CD14-positive monocyte (primary cell): ENCODE results near the gene RMND5A. TPM values are rescaled to one million over a fixed set of nuclear protein-coding genes. Genes with fewer than 3 reads are reported as not detected.

Experiments used
- DNase-seq, 3 donors: peaks; one replicate each; pipeline ENCODE4 v3.0.0-alpha.2; 2011 to 2022
- H2AFZ ChIP-seq: 2 replicates; pipeline ENCODE4 v1.6.0; 2012; ENCODE audit warnings: mild to moderate bottlenecking, low read depth, low read length, inconsistent platforms; ENCODE audit not compliant: insufficient read depth, poor library complexity, severe bottlenecking
- H3K27ac ChIP-seq, 2 donors: 1 replicate in 1 of 2; 2 replicates in 1 of 2; pipeline ENCODE4 v1.5.1; 2012 to 2013; ENCODE audit warnings: low read length in 2 of 2, control low read depth in 1 of 2, inconsistent platforms in 1 of 2, low read depth in 1 of 2, mild to moderate bottlenecking in 1 of 2
- H3K27me3 ChIP-seq, 2 donors: one replicate each; pipeline versions ENCODE4 v1.6.0 to v1.6.1; 2011 to 2013; ENCODE audit warnings: low read length in 2 of 2; ENCODE audit not compliant: control insufficient read depth in 2 of 2, insufficient read depth in 2 of 2
- H3K36me3 ChIP-seq, 2 donors: replicated peaks in 1 of 2; 1 replicate in 1 of 2; 2 replicates in 1 of 2; pipeline versions ENCODE4 v1.5.1 to v1.6.1; 2012 to 2013; ENCODE audit warnings: low read length in 2 of 2, control low read depth in 1 of 2, inconsistent platforms in 1 of 2, mild to moderate bottlenecking in 1 of 2; ENCODE audit not compliant: insufficient read depth in 2 of 2, control insufficient read depth in 1 of 2
- H3K4me1 ChIP-seq, 2 donors: 1 replicate in 1 of 2; 2 replicates in 1 of 2; pipeline versions ENCODE4 v1.5.1 to v1.6.1; 2012 to 2013; ENCODE audit warnings: low read length in 2 of 2, control low read depth in 1 of 2, inconsistent platforms in 1 of 2, mild to moderate bottlenecking in 1 of 2, moderate library complexity in 1 of 2; ENCODE audit not compliant: insufficient read depth in 2 of 2, control insufficient read depth in 1 of 2
- H3K4me2 ChIP-seq: replicated peaks from 2 replicates; pipeline ENCODE3; 2012; ENCODE audit warnings: low read length, moderate library complexity, mild to moderate bottlenecking; ENCODE audit not compliant: poor library complexity, severe bottlenecking; ENCODE audit errors: extremely low read depth
- H3K4me3 ChIP-seq, 3 experiments: fragments of 200-600 bp in 1 of 3; sonication (generic) in 1 of 3; replicated peaks in 1 of 3; 1 replicate in 2 of 3; 2 replicates in 1 of 3; pipeline ENCODE4 v1.5.1; 2011 to 2013; ENCODE audit warnings: low read length in 3 of 3, mild to moderate bottlenecking in 3 of 3, control low read depth in 2 of 3, low read depth in 2 of 3, inconsistent platforms in 1 of 3, moderate library complexity in 1 of 3
- H3K79me2 ChIP-seq: 2 replicates; pipeline ENCODE4 v1.6.0; 2012; ENCODE audit warnings: mild to moderate bottlenecking, control low read depth, inconsistent platforms, low read length, moderate library complexity; ENCODE audit not compliant: insufficient read depth
- H3K9ac ChIP-seq: 2 replicates; pipeline ENCODE4 v1.6.0; 2017; ENCODE audit warnings: low read length, mild to moderate bottlenecking; ENCODE audit not compliant: insufficient read depth, poor library complexity, severe bottlenecking
- H3K9me3 ChIP-seq, 2 donors: replicated peaks in 1 of 2; 1 replicate in 1 of 2; 2 replicates in 1 of 2; pipeline versions ENCODE4 v1.5.1 to v1.6.1; 2012 to 2013; ENCODE audit warnings: low read length in 2 of 2, control low read depth in 1 of 2; ENCODE audit not compliant: control insufficient read depth in 1 of 2, insufficient read depth in 1 of 2
- H4K20me1 ChIP-seq: 2 replicates; pipeline ENCODE4 v1.6.0; 2012; ENCODE audit warnings: mild to moderate bottlenecking, low read length, control low read depth, moderate library complexity; ENCODE audit not compliant: insufficient read depth
- H3K27ac Mint-ChIP-seq, 7 donors: one replicate each; pipeline ENCODE4 v1.8.0; 2020; ENCODE audit warnings: mild to moderate bottlenecking in 7 of 7, mixed read lengths in 7 of 7, moderate library complexity in 6 of 7, inconsistent platforms in 2 of 7
- H3K27me3 Mint-ChIP-seq, 3 donors: one replicate each; pipeline ENCODE4 v1.8.0; 2021 to 2022; ENCODE audit warnings: low read depth in 3 of 3, mild to moderate bottlenecking in 3 of 3, mixed read lengths in 3 of 3, moderate library complexity in 3 of 3, inconsistent platforms in 1 of 3
- H3K36me3 Mint-ChIP-seq, 2 donors: one replicate each; pipeline ENCODE4 v1.8.0; 2020; ENCODE audit warnings: mixed read lengths in 2 of 2, inconsistent platforms in 1 of 2, mild to moderate bottlenecking in 1 of 2
- H3K4me1 Mint-ChIP-seq: one replicate; pipeline ENCODE4 v1.8.0; 2020; ENCODE audit warnings: mild to moderate bottlenecking, mixed read lengths
- H3K4me3 Mint-ChIP-seq, 2 donors: one replicate each; pipeline ENCODE4 v1.8.0; 2020; ENCODE audit warnings: mild to moderate bottlenecking in 2 of 2, mixed read lengths in 2 of 2, moderate library complexity in 1 of 2
- H3K9me3 Mint-ChIP-seq, 7 donors: one replicate each; pipeline ENCODE4 v1.8.0; 2020 to 2022; ENCODE audit warnings: mixed read lengths in 7 of 7, mild to moderate bottlenecking in 6 of 7, moderate library complexity in 6 of 7, inconsistent platforms in 2 of 7
- WGBS: methylation state at CpG from one replicate; pipeline ENCODE4 v1.1.5; 2013; ENCODE audit warnings: missing lambda C conversion rate; ENCODE audit not compliant: insufficient coverage; 5-methylcytosine and 5-hydroxymethylcytosine counted together
- intact Hi-C, 2 donors: fragments of 100-400 bp; cut with micrococcal nuclease; formaldehyde crosslinking; loops; one replicate each; pipeline versions ENCODE4 v1.15.0 to v1.15.1; 2023
- polyA plus RNA-seq, 3 donors: library from polyadenylated mRNA; depleted of rRNA in 1 of 3; unstranded in 2 of 3; stranded (reverse) in 1 of 3; fragments of 300-500 nt in 2 of 3; fragments of >200 nt in 1 of 3; fragmentation: Illumina TruSeq in 2 of 3; gene quantifications; 1 replicate in 2 of 3; 2 replicates in 1 of 3; pipeline ENCODE4 v1.2.3, GENCODE V29; 2012 to 2021
- TF ChIP-seq, protein P1 (sequence below): fragments of 200-600 bp; IDR thresholded peaks from one replicate; pipeline ENCODE4 v1.8.0; 2022; ENCODE audit warnings: antibody characterized with exemption, mild to moderate bottlenecking

RMND5A gene
- polyA plus RNA-seq, 3 donors = 18.5 to 20.3 (median 18.9) TPM

DNA sequence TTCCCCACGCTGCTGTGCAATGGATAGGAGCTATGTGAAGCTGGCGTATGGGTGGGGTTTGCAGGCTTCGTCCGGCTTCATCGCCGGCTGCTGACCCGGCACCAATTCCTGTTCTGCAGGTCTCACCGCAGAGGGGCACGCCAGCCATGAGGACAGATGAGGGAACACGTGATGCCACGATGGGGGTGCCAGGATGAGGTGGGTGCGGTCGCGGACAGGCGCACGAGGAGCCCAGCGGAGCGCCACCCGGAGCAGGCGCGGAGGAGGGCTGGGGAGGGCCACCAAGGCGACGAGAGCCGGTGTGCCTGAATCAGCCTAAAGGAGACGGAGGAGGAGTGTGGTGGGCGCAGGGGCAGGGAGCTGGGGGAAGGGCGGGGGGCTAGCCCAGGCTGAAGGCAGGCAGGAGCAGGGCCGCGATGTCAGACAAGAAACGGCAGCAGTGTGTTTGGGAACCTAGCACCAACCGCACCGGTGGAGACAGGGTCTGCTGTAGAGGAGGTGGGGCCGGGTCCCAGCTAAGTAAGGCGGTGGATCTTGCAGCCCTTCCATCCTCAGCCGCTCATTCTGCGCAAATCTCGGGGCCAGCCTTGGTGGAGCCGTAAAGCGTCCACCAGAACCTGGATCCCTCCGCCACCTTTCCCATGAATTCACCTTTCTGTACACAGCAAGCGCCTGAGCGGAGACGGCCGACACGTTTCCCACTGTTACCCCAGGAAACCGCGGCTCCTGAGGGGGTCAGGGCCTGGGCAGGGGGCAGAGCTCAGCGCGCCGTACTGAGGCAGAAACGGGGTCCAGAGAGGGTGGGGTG, 87.6 kb downstream of the RMND5A start:
- Histone ChIP-seq H3K9ac (no peak overlapping the region), H3K4me1 (peaks cover 26 to 28% of the 10 kb centered on the region in 2 donors), H3K79me2 (no peaks in the 10 kb centered on the region), H4K20me1 (no peaks in the 10 kb centered on the region), H3K4me3 (peak overlapping the region in 2 of 3 experiments; percentile 12 to 66), H3K36me3 (no peaks in the 10 kb centered on the region), H3K4me2 (peak overlapping the region; percentile 74), H3K27me3 (peaks cover 25 to 53% of the 10 kb centered on the region in 2 donors), H3K27ac (no peak overlapping the region), H3K9me3 (peaks cover 0 to 7% of the 10 kb centered on the region in 2 donors), H2AFZ (peak overlapping the region; percentile 82)
- peaks cover 26% of the 10 kb centered on the region for H3K4me1 Mint-ChIP-seq
- WGBS = 1% methylated on average over 45 of the region's 51 CpGs
- H3K36me3 Mint-ChIP-seq = peaks cover 0 to 1% of the 10 kb centered on the region in 2 donors
- TF ChIP-seq, protein P1, sequence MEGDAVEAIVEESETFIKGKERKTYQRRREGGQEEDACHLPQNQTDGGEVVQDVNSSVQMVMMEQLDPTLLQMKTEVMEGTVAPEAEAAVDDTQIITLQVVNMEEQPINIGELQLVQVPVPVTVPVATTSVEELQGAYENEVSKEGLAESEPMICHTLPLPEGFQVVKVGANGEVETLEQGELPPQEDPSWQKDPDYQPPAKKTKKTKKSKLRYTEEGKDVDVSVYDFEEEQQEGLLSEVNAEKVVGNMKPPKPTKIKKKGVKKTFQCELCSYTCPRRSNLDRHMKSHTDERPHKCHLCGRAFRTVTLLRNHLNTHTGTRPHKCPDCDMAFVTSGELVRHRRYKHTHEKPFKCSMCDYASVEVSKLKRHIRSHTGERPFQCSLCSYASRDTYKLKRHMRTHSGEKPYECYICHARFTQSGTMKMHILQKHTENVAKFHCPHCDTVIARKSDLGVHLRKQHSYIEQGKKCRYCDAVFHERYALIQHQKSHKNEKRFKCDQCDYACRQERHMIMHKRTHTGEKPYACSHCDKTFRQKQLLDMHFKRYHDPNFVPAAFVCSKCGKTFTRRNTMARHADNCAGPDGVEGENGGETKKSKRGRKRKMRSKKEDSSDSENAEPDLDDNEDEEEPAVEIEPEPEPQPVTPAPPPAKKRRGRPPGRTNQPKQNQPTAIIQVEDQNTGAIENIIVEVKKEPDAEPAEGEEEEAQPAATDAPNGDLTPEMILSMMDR = no peak
- intact Hi-C loops = no loop called here
- peaks cover 50 to 78% (median 63%) of the 10 kb centered on the region in 3 donors for H3K27me3 Mint-ChIP-seq
- H3K4me3 Mint-ChIP-seq = peak overlapping the region; percentile 79 to 94
- peaks cover 0 to 12% (median 3%) of the 10 kb centered on the region in 7 donors for H3K9me3 Mint-ChIP-seq
- peak overlapping the region in 1 of 7 donors; percentile 24 for H3K27ac Mint-ChIP-seq
- DNase-seq = peak in 2 of 3 donors; percentile 3 to 20

DNA sequence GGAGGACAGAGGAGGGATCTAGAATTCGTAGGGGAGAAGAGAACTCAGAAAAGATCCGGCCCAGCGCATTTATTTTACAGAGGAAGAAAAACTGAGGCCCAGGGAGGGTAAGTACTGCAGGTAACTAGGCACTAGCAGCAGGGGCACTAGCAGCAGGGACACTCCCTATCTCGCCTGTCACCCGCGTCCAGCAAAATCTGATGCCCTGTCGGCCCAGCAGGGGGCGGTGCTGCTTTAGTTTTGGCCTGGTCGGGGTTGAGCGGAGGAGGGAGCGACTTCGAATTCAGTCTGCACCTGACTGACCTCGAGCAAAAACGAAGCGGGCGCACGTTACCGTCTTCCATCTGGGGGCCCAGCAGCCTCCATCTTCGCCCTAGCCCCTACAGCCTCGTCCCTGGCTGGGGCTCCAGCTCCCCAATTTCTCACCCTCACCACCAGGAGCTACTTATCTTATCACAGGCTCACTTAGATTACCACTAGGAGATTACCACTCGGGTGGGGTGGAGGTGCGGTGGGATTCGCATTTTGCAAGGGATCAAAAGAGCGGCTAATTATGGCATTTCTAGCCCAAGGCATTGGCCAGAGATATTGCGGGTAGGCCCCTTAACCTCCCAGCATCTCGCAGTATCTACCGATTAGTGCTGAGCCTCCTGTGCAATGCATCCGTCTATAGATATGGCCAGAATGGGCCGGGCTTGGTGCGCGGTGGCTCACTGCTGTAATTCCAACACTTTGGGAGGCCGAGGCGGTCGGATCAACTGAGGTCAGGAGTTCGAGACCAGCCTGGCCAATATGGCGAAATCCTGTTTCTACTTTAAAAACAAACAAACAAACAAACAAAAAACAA, 88.4 kb downstream of the RMND5A start:
- no peaks in the 10 kb centered on the region for H4K20me1 ChIP-seq
- Mint-ChIP-seq H3K4me3 (peak overlapping the region; percentile 79 to 94), H3K9me3 (peaks cover 0 to 12% (median 3%) of the 10 kb centered on the region in 7 donors), H3K27ac (peak overlapping the region in 5 of 7 donors; percentile 7 to 63 (median 46)), H3K4me1 (peaks cover 26% of the 10 kb centered on the region), H3K36me3 (peaks cover 0 to 1% of the 10 kb centered on the region in 2 donors), H3K27me3 (peaks cover 50 to 77% (median 63%) of the 10 kb centered on the region in 3 donors)
- no peak overlapping the region for H3K9ac ChIP-seq
- peak overlapping the region; percentile 82 for H2AFZ ChIP-seq
- DNase-seq = peak; percentile 76 to 79 (median 78)
- intact Hi-C loops = no loop called here
- H3K4me3 ChIP-seq = peak overlapping the region in 1 of 3 experiments; percentile 66
- TF ChIP-seq, protein P1 = peak; percentile 91
- H3K4me1 ChIP-seq = peaks cover 26 to 28% of the 10 kb centered on the region in 2 donors
- no peaks in the 10 kb centered on the region for H3K79me2 ChIP-seq
- H3K36me3 ChIP-seq = no peaks in the 10 kb centered on the region
- peaks cover 25 to 53% of the 10 kb centered on the region in 2 donors for H3K27me3 ChIP-seq
- H3K4me2 ChIP-seq = peak overlapping the region; percentile 74
- 17% methylated on average over 22 of the region's 36 CpGs for WGBS
- peaks cover 0 to 7% of the 10 kb centered on the region in 2 donors for H3K9me3 ChIP-seq
- H3K27ac ChIP-seq = no peak overlapping the region
